GM18951 (cell line): ENCODE measurements around the gene DCAF15.
"Not testable (repeated sequence)": the region's sequence is repeated elsewhere in the genome, so short reads cannot be mapped to it uniquely, and the experiment has no call there.

ENCODE experiments used
- POLR2A ChIP-seq: IDR thresholded peaks from 4 replicates; pipeline ENCODE4 v1.6.1; 2011; ENCODE audit warnings: mild to moderate bottlenecking; ENCODE audit not compliant: insufficient read length, insufficient read depth; ENCODE audit errors: extremely low read depth
- in situ Hi-C: fragments of 300-500 bp; cut with MboI; formaldehyde crosslinking; loops from one replicate; pipeline ENCODE4 v1.12.0; 2022; ENCODE audit warnings: low sequenced_read_pairs, mixed read lengths, inconsistent platforms; ENCODE audit not compliant: unreplicated experiment

The DCAF15 gene

DNA sequence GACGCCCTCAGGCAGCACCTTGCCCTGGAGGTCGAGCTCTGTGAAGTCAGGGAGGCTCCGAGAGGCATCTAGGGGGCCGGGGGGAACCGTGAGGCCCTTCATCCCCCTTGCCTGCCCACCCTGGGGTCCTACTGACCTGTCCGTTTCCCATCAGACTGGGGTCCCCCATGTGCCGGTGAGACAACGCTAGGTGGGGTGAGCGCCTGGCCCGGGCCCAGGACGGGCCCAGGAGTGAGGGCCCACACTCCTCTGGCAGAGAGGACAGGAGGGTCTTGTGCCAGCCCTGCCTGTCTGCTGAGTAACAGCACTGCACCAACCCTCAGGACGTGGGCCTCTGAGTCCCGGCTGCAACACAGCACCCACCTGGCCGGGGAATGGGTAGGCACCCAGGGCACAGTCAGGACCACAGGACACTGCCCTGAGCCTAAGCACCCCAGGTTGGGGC, 14.4 kb downstream of the DCAF15 start:
- in situ Hi-C loops = no loop called here
- no peak for TF ChIP-seq POLR2A

DNA sequence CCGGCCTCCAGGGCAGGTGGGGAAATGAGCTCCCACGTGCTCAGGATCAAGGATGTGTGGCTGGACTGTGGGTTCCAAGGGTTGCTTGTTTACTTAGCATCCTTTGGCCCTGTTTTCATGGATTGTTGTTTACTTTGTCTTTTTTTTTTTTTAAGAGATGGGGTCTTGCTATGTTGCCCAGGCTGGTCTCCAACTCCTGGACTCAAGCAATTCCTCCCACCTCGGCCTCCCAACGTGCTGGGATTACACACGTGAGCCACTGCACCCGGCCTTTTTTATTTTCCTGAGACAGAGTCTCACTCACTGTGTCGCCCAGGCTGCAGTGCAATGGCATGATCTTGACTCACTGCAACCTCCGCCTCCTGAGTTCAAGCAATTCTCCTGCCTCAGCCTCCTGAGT, 14.9 kb downstream of the DCAF15 start:
- in situ Hi-C loops = not testable (repeated sequence)

DNA sequence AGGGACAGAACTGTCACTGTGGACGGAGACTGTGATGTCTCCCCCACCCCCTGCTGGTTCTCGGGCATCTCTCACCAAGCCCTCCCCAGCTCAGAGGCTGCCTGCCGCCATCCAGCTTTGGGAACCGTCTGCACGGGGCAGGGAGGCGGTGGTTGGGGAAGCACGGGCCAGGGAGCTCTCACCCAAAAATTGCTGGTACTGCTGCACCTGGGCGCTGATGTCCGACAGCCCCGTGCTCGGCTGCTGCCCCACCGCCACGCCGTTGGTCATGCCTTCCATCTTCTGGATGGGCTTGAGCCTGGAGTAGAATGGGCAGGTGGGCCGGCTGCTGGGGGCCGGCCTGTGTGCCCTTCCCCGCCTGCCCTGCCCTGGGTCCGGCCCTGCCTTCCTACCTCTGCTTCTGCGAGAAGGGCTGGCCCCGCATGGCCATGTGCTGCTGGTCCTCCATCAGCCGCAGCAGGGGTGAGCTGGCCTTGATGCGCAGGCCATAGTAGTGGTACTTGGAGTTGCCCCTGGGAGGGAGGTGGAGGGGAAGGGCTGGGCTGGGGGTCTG, 16.1 kb downstream of the DCAF15 start:
- no peak for TF ChIP-seq POLR2A
- in situ Hi-C loops = no loop called here

DNA sequence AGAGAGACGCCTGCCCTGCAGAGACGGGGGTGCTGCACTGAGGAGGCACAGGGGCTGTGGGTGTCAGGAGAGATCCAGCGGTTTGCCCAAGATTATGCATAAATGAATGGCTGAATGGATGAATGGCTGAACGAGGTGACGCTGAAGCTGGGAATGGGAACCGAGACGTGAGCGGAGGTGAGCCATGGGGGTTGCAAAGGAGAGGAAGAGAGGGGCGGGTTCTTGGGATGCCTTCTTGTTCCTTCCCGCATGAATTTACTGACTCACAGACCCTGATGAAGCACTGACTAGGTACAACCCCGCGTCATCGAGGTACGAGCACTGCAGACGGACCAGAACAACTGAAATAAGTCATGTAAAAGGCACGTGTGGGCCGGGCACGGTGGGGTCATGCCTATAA, 16.7 kb downstream of the DCAF15 start:
- in situ Hi-C loops = no loop called here
- no peak for TF ChIP-seq POLR2A

DNA sequence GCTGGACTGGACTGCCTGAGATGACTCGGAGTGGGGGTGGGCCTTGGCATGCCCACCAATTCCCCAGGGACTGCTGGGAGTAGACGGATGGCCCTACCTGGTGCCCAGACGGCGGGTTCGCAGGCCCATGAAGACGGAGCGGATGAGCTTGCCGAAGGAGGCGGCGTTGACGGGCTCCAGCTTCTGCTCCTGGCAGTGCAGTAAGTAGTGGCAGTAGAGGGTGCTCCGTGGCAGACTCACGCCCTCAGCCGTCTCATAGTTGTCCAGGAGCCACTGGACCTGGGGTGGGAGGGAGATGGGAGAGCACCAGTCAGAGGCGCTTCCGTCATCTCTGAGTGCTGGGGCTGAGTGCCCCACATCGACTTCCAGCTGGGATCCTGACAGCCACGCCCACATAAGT, 17.6 kb downstream of the DCAF15 start:
- in situ Hi-C loops = no loop called here
- no peak for TF ChIP-seq POLR2A

DNA sequence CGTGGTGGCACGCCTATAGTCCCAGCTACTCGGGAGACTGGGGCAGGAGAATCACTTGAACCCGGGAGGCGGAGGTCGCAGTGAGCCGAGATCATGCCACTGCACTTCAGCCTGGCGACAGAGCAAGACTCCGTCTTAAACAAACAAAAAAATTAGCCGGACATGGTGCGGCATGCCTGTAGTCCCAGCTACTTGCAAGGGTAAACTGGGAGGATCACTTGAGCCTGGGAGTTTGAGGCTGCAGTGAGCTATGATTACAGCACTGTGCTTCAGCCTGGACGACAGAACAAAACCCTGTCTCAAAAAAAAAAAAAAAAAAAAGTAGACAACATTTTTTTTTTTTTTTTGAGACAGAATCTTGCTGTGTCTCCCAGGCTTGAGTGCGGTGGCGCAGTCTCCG, 19.6 kb downstream of the DCAF15 start:
- in situ Hi-C loops = not testable (repeated sequence)

DNA sequence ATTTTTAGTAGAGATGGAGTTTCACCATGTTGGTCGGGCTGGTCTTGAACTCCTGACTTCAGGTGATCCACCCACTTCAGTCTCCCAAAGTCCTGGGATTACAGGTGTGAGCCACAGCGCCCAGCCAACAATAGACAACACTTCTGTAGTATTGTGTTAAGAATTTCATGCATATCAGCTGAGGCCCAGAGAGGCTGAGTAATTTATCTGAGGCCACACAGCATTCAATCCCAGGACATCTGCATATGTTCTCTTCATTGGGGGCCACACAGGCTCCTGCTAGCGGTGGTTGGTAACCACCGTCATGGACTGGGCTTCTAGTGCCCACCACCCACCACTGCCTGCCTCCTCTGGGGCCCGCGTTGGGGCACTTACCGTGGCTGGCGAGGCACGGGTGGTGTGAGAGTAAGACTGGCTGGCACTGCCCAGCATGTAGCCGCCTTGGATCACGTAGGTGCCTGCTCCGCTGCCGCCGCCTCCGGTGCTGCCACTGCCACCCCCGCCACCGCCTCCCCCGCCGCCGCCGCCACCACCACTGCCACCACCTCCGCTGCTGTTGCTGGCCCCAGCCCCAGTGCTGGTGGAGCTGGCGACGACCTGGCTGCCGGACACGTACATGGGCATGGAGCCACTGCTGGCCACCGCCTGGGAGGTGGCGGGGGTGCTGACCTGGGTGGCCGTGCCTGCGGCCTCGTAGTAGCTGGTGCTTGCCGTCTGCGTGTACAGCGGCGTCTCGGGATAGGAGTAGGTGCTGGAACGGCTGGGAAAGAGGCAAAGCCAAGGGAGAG, 20.3 kb downstream of the DCAF15 start:
- in situ Hi-C loops = no loop called here
- no peak for TF ChIP-seq POLR2A

DNA sequence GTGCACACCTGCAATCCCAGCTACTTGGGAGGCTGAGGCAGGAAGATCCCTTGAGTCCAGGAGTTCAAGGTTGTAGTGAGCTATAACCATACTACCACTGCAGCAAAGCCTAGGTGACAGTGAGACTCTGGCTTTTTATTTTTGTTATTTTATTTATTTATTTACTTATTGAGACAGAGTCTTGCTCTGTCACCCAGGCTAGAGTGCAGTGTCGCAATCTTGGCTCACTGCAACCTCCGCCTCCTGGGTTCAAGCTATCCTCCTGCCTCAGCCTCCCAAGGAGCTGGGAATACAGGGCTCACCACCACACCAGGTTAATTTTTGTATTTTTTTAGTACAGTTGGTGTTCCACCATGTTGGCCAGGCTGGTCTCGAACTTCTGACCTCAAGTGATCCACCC, 21.2 kb downstream of the DCAF15 start:
- in situ Hi-C loops = not testable (repeated sequence)

DNA sequence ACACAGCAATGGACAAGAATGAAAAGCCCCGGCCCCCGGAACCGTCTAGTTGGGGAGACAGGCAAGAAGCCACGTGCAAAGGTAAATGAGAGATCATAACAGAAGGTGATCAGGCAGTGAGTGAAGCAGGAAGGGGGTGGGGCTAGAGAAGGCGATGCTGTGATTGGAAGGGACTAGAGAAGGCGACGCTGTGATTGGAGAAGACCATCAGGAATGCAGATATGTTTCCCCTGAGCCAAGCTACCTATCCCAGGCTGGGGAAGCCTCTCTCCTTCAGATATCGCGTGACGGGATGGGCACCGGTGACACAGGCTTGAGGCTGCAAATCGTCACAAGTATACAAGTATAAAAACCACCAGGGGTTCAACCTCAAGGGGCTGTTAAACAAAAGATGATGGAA, 21.8 kb downstream of the DCAF15 start:
- no peak for TF ChIP-seq POLR2A
- in situ Hi-C loops = no loop called here

DNA sequence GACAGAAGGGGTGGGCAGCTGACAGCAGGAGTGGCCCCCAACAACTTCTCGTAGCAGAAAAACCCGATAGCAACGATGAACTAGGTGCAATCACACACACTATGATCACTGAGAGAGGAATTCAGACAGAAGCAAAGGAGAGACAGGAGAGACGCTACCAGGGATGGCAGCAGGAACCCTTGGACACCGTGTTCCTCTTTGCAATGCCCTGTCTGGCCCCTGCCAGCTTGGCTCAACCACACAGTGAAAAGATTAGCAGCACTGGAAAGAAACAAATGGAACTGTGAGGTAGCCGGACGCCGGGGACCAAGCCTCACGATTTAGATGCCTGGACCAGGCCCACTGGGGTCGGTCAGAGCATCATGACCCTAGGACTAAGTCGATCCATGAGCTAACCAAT, 23.6 kb downstream of the DCAF15 start:
- in situ Hi-C loops = no loop called here
- no peak for TF ChIP-seq POLR2A

DNA sequence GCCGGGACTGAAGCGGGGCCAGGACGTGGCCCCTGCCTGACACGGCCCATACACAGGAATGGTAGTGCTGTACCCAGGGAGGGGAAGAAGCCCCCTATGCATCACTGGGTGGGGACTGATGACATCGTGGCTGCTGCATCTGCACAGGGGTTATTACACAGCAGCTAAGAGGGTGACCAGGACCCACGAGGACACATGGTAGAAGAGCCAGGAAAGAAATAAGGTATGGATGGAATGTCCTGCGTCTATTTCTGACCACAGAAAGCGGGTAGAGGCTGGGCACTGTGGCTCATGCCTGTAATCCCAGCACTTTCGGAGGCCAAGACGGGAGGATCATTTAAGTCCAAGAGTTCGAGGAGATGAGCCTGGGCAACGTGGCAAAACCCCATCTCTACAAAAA, 24.1 kb downstream of the DCAF15 start:
- TF ChIP-seq POLR2A = no peak
- in situ Hi-C loops = no loop called here

DNA sequence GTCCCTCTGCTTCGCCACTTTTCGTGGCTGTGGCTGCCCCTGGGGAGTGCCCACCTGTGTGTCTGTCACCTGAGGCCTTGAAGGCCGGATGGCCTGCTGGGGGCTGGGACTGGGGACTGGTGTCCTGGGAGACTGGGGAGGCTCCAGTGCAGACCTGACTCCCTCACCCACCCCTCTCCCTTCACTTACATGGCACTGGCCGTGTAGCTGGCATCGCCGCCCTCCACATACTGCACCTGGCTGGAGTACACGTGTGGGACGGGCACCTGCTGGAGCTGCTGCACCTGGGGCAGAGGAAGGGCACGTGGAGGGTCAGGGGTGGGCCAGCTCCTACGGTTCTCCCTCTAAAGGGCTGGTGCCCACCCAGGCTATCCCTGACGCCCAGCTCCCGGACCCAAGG, 25.5 kb downstream of the DCAF15 start:
- no peak for TF ChIP-seq POLR2A
- in situ Hi-C loops = no loop called here

DNA sequence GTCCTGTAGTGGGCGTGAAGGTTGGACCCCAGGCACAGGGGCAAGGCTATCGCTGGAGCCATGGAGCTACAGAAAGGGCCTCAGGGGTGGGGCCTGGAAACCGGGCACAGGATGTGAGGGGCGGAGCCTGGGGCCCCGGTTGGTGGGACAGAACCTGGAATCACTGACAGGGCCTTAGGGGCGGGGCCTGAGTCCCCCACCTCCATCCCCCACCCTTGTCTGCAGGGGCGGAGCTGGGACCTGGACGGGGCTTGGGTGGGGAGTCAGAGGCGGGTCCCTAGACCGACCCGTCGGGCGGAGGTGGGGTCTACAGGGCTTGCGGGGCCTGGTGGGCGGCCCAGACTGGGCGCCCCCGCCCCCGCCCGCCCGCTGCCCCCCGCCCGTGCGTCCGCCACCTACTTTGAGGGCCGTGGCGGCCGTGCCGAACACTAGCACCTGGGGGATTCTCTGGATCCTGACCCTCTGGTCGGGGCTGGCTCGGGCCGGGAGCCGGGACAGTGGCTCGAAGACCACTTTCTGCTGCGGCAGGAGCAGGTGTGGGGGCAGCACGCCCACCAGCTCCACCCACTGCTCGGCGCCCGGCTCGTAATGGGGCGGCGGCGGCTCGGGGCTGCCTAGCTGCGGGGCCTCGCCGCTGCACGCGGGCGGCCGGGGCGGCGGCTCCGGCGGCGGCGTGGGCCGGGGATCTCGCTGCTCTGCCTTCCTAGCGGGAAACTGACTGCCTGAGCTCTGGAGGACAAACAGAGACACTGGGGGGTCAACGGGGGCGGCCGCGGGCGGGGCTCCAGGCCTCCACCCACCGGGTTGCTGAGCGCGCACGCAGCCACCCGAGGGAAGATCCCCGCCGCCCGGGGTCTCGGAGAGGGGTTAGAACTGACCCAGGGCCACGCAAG, 26.3 kb downstream of the DCAF15 start:
- TF ChIP-seq POLR2A = no peak
- in situ Hi-C loops = no loop called here

DNA sequence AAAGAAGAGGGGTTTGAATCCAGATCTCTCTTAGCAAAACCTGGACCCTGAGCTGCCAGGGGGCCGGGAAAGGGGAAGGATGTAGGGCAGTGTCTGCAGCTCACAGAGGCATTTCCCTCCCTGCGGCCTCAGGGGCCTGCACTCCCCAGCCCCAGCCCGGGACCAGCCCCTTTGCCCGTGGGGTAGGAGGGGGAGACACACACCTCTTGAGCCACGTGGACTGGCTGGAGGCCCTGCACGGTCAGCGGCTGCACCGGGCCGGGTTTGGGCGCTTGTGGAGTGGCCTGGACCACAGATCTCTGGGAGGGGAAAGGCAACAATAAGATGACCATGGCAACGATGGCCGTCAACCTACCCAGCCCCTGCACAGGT, 26.9 kb downstream of the DCAF15 start:
- TF ChIP-seq POLR2A = no peak
- in situ Hi-C loops = no loop called here
